ENCODE data around the gene KCNQ1.

Gene KCNQ1

GRCh38 chr11:2673871-2674471 lies 229.2 kb downstream of the KCNQ1 start:
- DNase-seq = no peak

DNA sequence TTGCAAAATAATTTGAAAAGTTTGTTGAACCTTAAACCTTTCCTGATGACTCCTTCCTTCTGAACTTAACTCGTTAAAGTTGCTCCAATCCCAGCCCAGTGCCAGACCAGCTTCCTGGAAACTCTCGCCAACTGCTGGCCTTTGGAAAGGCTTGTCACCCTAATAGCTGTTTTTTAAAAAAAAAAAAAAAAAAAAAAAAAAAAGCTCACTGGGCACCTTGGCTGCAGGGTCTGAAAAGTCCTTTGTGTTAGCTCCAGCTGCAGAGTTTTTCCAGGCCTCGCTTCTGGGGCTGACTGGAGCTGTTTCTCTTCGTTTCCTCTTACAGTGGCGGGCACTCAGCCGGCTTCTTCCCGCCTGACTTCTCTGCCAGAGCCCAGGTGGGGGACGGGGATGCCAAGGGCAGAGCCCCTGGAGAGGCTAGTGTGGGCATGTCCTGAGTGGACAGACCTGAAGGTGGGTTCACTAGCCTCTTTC lies 229.9 kb downstream of the KCNQ1 start:
- no peak for DNase-seq

- DNase-seq = no peak
These were observed 230.7 kb downstream of the KCNQ1 start for GRCh38 chr11:2675540-2675939.

DNA sequence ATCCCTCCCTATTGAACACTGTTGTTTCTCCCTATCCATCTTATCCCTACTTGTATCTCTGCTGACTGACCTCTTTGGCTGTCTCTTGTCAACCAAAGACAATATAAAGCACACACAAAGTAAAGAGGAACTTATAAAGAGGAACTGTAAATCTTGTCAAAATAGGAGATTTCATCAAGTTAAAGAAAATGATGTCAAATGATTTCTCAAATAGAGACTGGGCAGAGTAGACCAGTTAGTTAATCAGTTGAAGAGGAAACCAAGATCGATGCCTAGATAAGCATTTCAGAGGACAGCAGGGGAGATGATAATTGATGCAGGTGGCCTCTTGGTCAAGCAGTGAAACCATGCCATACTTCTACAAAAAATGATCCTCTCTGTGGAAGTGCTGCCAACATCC lies 232.3 kb downstream of the KCNQ1 start:
- DNase-seq = no peak

- DNase-seq = no peak
These were observed 233.6 kb downstream of the KCNQ1 start for GRCh38 chr11:2678396-2678795.

DNA sequence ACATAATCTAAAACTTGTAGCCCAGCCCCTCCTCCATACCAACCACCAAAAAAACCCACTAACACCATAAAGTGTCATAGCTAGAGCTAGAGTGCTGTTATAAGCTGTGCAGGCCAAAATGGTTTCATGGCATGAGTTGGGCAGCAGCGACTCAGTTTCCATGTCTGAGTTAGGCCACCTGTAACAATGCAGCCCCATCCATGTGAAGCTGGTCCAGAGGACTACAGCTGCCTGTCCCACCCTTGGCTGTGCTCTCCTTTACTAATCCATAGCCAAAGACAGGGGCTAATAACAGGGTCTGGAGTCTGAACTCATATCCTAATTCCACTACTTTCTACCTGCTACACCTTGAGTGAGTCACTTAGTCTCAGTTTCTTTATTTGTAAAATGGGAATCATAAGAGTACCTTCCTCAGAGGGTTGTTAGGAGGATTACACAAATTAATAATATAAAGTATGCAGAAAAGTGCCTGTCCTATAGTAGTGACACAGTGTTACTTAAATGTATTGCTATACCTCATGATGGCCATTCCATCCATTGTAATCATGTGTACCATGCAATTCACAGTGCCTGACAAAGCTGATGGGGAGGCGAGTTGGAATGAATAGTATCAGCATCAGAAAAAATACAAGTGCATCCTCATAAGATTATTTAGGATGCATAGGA lies 234.3 kb downstream of the KCNQ1 start:
- DNase-seq = no peak

- DNase-seq = no peak
These were observed 236.8 kb downstream of the KCNQ1 start for GRCh38 chr11:2681408-2682145.

DNA sequence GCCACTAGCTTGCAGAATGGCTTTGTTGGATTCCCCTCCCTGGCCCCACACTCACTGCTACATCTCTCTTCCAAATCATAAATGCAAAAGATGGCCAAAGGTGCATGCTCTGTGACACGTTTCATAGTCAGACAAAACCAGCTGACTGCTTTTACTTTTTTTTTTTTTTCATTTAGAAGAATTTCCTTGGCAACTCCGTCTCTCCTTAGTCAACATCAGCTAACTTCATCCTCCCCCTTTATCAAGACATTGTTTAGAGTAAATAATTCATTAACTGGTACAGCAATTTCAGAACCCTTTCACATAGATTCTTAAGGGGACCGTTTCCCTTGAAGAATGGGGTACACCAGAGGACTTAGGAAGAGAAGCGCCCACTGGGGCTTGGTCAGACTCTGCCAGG lies 239.0 kb downstream of the KCNQ1 start:
- no peak for DNase-seq

DNA sequence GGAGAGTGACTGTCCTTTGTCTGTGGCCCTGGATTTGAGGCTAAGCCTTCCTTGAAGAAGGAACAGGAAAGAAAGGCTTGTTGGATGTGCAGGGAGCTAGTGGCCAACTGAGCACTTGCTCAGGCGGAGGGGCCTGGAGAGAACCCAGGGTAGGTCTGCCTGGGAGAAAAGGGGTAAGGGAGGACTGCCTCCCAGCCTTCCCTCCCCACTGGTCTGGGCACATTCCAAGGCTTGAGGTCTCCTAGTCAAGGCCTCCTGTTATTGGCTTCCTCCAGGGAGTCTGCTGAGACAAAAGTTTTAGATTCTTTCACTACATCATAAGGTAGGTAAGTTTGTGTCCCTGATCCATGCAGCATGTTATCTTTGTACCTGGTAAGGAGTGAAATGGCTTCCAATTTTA lies 239.8 kb downstream of the KCNQ1 start:
- DNase-seq = no peak

DNA sequence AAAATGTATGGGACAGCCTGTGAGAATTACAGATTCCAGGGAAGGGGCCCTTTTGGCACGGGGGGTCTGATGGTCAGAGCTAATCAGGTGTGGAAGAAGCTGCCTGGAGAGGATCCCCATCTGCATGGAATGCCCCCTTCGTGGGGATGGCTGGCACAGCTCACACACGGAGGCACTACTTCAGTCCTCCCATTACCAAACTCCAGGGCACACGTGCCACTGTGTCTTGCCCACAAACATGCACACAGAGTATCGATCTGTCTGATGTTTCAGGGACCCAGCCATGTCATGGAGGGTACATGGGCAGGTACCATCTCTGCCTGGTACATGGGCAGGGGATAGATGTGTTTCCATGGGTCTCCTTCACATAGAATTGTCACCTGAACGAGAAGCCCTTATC lies 240.2 kb downstream of the KCNQ1 start:
- no peak for DNase-seq

DNA sequence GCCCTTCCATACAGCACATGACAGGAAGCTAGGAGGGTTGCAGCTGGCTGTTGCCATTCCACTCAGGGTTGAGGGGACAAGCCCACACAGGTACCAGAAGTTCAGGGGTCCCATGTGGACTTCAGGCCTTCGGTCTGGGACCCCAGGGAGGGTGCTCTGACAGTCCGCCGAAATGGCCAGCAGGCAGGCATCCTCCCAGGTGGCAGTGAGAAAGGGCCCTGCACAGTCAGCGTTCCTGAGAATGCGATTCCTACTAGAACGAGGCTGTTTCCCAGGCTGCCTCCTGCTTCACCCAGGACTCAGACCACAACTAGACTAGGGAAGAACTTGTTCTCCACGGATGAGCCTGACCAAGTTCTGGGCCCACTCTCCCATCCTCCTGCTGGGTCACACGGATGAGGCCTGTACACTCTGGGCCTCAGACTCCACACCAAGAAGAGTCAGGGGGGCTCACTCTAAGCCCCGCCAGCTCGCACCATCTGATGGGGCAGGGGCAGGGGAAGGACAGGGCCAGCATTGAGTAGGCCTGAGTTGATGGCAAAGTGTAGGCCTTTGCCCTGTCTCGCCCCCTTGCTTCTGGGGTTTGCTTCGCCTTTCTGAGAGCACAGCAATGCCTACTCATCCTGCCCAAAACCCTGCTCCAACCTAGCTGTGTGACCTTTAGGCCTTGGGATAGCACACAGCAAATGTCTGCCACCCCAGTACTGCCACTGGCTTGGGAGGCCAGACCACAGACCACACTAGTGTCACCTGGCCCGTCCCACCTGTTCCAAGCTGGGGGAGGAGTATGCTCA lies 241.0 kb downstream of the KCNQ1 start:
- DNase-seq = no peak

DNA sequence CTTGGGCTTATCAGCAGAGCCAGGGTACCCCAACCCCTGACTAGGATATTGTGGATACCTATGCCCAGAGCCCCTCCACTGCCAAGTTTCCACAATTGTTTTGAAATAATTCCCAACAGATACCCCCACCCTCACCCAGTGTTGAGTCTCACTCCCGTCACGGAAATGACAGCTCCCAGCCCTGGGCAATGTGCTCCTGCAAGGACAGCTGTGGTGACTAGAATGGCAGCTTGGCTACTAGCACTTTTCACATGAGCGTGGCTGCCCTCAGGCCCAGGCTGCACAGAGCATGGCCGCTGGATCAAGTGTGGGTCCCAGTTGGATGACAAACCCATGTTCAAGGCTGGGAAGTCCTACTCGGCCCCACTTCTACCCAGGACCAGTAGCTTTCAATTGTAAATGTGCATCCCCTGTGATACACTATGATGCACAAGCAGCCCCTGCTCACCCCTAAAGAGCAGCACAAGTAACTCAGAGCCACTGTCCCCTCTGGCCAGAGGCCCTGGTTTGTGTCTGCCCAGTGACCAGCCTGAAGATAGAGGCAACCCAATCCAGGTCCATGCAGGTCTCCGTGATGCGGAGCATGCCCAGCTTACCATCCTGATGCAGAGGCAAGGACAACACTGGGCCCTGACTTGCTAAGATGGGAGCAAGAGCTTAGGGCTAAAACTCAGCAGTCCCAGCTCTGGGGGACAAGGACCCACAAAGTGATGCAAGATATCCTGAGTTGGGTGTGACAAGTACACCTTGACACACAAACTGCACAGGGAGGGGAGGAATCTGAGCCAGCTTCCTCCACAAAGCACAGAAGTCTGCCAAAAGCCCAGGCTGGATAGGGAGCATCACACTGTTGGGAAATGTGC lies 241.8 kb downstream of the KCNQ1 start:
- no peak for DNase-seq

- DNase-seq = no peak
These were observed 242.4 kb downstream of the KCNQ1 start for GRCh38 chr11:2687223-2687530.

- no peak for DNase-seq
These were observed 243.0 kb downstream of the KCNQ1 start for GRCh38 chr11:2687782-2688191.

DNA sequence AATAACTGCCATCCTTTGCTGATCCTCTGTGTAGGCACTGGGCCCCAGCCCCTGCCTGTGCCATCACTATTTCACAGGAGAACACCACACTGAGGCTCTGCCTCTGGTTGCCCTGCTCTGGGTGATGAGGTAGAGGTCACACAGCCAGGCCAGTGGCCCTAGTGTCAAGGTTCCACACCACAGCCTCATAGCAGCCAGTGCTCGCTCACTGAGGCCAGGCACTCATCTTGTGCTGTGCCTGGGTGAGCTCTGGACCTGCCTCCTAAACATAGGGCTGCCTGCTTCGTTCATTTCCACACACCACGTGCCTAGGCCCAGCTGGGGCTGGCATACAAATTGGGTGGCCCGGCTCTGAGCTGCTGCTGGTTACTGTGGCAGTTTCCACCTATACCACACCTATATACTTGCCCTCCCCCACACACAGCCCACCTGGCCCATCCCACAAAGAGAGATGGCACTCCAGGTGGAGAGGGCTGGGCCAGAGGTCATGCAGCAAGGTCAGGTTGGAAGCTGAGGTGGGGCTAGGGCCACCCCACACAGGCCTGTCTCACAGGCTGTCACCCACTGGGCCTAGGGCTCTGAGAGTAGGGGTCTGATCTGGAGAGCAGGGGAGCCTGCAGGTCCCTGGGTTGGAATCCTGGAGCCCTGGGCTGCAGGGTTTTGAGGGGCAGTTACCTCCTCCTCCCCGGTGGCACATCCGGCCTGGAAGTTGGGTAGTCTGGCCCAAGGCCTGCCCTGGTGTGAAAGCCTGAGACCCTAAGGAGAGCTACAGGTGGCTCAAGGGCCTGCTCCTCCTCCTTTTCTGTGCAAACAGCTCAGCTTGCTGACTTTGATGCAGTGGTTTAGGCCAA lies 243.8 kb downstream of the KCNQ1 start:
- no peak for DNase-seq

- no peak for DNase-seq
These were observed 245.1 kb downstream of the KCNQ1 start for GRCh38 chr11:2689651-2690575.

DNA sequence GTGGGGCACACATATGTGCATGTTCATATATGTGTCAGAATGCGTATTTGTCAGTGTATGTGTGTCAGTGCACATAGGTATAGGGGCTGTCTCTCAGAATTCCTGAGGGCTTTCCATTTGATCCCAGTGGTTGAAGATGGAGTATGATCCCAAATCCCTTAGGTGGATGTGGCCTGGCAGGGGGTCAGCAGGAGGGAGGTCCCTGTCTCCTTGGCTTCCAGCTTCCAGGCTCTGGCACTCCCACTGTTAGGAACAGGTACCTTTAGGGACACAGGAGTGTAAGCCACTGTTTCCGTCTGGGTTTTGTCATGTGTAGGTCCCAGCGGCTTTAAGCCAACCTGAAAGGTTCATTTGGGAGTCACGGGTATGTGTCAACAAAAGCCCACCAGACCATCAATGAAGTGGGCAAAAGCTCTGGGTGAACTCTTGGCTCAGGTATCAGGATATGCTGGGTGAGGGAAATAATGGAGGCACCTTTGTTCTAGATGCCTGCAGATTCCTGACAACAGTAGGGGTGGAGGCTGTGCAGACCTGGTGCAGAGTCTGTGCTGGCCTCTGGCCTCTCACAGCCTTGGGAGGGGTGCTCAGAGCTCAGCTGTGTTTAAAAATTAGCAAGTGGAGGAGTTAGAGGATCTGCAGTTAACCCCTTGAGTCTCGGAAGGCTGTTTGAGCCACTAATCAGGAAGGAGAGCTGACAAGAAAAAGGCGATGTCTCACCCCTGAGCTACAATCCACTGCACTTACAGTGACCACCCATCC lies 246.0 kb downstream of the KCNQ1 start:
- no peak for DNase-seq

GRCh38 chr11:2691355-2691761 lies 246.6 kb downstream of the KCNQ1 start:
- no peak for DNase-seq
